ENCODE results near the gene GPHN. TPM values are rescaled to one million over a fixed set of nuclear protein-coding genes. Genes with fewer than 3 reads are reported as not detected.
A peak's percentile ranks its signal among the peaks of the same experiment; 100 is the strongest.

GPHN gene
- total and polyA plus RNA-seq, 2 donors (not counting 3 experiments of a cell fraction or from before 2014, with no cell fraction given) = 5.1 to 23.2 TPM

DNA sequence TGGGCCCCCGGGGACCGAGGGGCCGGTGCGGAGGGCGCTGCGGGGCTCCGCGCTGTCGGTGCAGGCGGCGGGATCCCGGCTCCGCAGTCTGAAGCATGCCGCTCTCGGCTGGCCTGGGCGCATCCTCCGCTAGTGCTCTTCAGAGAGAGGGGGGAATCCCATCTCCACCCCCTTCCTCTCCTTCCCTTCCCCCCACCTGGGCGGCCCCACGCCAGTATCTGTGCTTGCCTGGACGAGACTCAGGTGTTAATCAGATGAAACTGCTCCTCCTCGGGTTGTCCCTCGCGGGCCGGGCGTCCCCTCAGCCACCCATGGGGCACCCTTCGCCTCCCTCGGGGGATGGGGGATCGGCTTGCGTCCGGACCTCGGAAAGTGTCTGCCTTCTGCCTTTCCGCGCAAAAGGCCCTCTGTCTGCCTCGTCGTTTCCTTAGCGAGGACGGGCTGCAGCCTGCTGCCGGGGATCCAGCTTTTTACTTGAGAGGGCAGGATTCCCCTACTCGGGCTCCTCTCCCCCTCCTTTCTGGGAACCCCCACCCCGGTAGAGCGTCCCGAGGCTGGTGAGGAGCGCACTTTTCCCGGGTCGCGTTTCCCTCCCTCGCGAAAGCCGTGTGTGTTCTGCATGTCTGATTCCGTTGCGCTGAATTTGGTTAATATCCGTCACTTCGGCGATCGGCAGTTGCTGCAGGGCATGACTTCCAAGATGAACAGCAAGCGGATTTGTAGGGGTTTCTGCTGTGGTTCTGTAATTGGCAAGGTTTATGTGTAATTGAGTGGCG, 1.1 kb downstream of the GPHN start:
- dilution Hi-C loops (cut with MboI; ENCODE audit: extremely low pct_ligation_motif_present, low sequenced_read_pairs) (no loop called here), intact Hi-C loops (cut with micrococcal nuclease) (loop anchor here (5.0 kb wide), 2 partner anchors 143 to 848 kb away; partner anchors contain the start of gene ATP6V1D)
- peaks cover 3% of the 10 kb centered on the region for H3K79me2 ChIP-seq (ENCODE audit: control insufficient read depth, insufficient read depth, low read length)
- H3K9me3 ChIP-seq (replicated peaks; ENCODE audit: control insufficient read depth, insufficient read depth, low read length) = no peaks in the 10 kb centered on the region
- peaks cover 0 to 2% of the 10 kb centered on the region in 2 experiments for H3K27me3 ChIP-seq (ENCODE audit: control insufficient read depth in 2 of 2, insufficient read depth in 2 of 2, low read length in 2 of 2)
- ChIA-PET POLR2A (no interaction called here), CTCF (interaction anchor here (1.0 to 1.7 kb wide), 4 partner anchors 11 to 851 kb away, joined by 3 to 9 read pairs (median 4); partner anchors contain the start of genes ATP6V1D and EIF2S1)
- DNase-seq (ENCODE audit: low read depth, low spot score) (peak; percentile 44), FAIRE-seq (no peak)
- peak overlapping the region; percentile 73 for H3K9ac ChIP-seq (replicated peaks; ENCODE audit: extremely low read depth, insufficient read depth, low read length)
- H3K9me1 ChIP-seq (replicated peaks; ENCODE audit: control insufficient read depth, extremely low read depth, insufficient read depth, low read length) = no peaks in the 10 kb centered on the region
- peaks cover 3% of the 10 kb centered on the region for H4K20me1 ChIP-seq (replicated peaks; ENCODE audit: control insufficient read depth, extremely low read depth, insufficient read depth, low read length)
- no peak for TF ChIP-seq FOS (IDR thresholded peaks at IDR 0.05; ENCODE audit: borderline replicate concordance, insufficient read depth, low read length)
- no peak for TF ChIP-seq POLR2AphosphoS5 (IDR thresholded peaks at IDR 0.05; ENCODE audit: insufficient read depth, low read depth, low read length)
- TF ChIP-seq MYC (IDR thresholded peaks at IDR 0.05; ENCODE audit: low read depth, low read length) = no peak
- no peak for TF ChIP-seq JUN (IDR thresholded peaks at IDR 0.05; ENCODE audit: borderline replicate concordance, insufficient read depth, insufficient read length, low read depth)
- no peak for TF ChIP-seq MAX (IDR thresholded peaks at IDR 0.05; ENCODE audit: insufficient read depth, insufficient read length)
- TF ChIP-seq CTCF (IDR thresholded peaks at IDR 0.05; ENCODE audit: extremely low read depth in 1 of 2, insufficient read depth in 1 of 2, low read depth in 1 of 2, low read length in 2 of 2) = no peak
- no peak for TF ChIP-seq EZH2 (IDR thresholded peaks at IDR 0.05; ENCODE audit: borderline replicate concordance, low read depth, low read length, severe bottlenecking)
- no peak for TF ChIP-seq POLR2A (IDR thresholded peaks at IDR 0.05; ENCODE audit: low read depth, low read length)
- TF ChIP-seq GATA2 (IDR thresholded peaks at IDR 0.05; ENCODE audit: insufficient read depth, insufficient read length, low read depth, low read length) = no peak
- H2AFZ ChIP-seq (ENCODE audit: low read depth, low read length) = peak overlapping the region; percentile 100
- no TSS peak for BruUV-seq (replicated peaks)
- H3K4me1 ChIP-seq (ENCODE audit: control insufficient read depth, extremely low read depth, insufficient read depth, low read length) = peaks cover 21% of the 10 kb centered on the region
- H3K4me3 ChIP-seq (replicated peaks in 1 of 3; ENCODE audit: insufficient read depth in 1 of 3, low read depth in 1 of 3, low read length in 3 of 3) = peak overlapping the region; percentile 85 to 97 (median 93)
- no peak overlapping the region for H3K27ac ChIP-seq (ENCODE audit: insufficient read depth, low read depth, low read length)
- peak overlapping the region; percentile 70 for H3K4me2 ChIP-seq (ENCODE audit: insufficient read depth, low read length)
- no peaks in the 10 kb centered on the region for H3K36me3 ChIP-seq (ENCODE audit: control insufficient read depth in 2 of 2, extremely low read depth in 1 of 2, insufficient read depth in 2 of 2, low read length in 2 of 2)
